ENCODE data around the gene CERK.
"Not testable (repeated sequence)": the region's sequence is repeated elsewhere in the genome, so short reads cannot be mapped to it uniquely, and the experiment has no call there.

Gene CERK

GRCh38 chr22:46650078-46650810, 87.8 kb downstream of the CERK start:
- DNase-seq (ENCODE audit: low spot score) (no peak), FAIRE-seq (peak; percentile 62)

GRCh38 chr22:46649141-46650077, 88.6 kb downstream of the CERK start:
- DNase-seq (ENCODE audit: low spot score) (no peak), FAIRE-seq (no peak)

DNA sequence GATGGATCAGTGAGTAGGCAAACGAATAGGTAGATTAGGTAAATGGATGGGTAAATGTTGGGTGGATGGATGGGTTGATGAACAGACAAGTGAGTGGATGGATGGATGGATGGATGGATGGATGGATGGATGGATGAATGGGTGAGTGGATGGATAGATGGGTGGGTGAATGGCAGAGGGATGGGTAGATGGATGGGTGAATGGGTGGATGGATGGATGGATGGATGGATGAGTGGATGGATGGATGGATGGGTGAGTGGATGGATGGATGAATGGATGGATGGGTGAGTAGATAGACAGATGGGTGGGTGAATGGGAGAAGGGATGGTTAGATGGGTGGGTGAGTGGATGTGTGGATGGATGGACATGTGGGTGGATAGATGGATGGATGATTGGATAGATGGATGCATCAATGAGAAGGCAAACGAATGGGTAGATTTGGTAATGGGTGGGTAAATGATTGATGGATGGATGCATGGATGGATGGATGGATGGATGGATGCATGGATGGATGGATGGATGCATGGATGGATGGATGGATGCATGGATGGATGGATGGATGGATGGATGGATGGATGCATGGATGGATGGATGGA, 89.7 kb downstream of the CERK start:
- not testable (repeated sequence) for DNase-seq (ENCODE audit: low spot score)
- FAIRE-seq, result peak; percentile 53

- FAIRE-seq, result no peak
- no peak for DNase-seq (ENCODE audit: low spot score)
Measured at GRCh38 chr22:46646531-46647215, 91.4 kb downstream of the CERK start.

GRCh38 chr22:46642840-46643480, 95.1 kb downstream of the CERK start:
- peak; percentile 94 for FAIRE-seq

DNA sequence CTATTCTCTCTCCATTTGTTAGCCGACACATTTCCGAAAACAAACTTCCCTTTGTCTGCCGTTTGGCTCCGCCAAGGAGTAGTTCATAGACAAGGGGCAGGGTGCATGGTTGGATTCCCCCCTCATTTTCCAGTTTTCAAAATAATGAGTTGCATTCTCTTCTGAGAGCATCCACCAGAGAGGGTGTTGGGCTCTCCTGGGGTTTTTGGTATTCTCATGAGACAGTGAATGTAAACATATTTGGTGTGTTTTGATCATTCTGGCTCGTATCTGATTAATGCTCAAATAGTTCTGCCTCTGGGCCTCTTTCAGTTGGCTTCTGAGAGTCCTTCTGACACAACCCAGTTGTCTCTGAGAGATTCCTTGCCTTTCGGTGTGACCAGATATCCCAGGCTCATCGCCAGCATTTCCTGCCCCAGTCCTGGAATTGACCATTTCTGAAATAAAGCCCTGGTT, 96.2 kb downstream of the CERK start:
- no peak for DNase-seq (ENCODE audit: low spot score)
- no peak for FAIRE-seq

More at GRCh38 chr22:46642840-46643480, 95.1 kb downstream of the CERK start:
- not testable (repeated sequence) for DNase-seq (ENCODE audit: low spot score)

DNA sequence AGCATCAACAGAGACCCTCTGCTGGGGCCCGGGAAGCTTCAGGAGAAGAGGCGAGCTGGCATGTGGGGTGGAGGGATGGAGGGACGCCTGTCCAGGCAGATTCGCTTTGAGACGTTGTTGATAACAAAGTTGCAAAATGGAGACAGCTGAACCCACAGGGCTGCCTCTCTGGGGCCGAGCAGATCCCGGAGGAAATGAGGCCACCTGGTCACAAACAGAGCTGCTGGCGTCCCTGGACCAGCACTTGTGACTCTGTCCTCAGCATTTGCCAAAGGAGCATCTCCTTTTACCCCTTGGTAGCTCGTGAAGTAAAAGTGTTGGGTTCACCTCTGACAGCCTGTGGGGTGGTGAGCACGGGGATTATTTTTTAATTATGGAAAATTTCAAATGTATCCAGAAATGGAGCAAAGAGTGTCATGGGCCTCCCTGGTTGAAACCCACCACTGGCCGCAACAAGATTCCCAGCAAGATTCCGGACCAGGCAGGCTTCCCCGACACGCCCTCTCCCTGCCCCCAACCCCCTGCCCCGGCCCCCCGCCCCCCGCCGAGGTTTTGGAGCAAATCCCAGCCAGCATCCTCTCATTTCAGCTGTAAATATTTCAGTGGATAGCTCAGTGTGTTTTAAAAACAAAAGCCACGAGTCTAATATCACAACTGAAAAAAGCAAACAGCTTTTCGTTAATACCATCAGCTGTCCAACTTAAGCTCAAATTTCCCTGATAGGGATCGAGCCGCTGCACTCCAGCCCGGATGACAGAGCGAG, 97.6 kb downstream of the CERK start:
- no peak for FAIRE-seq
- no peak for DNase-seq (ENCODE audit: low spot score)

- no peak for DNase-seq (ENCODE audit: low spot score)
- no peak for FAIRE-seq
Measured at GRCh38 chr22:46639843-46640242, 98.2 kb downstream of the CERK start.

- DNase-seq (ENCODE audit: low spot score) (no peak), FAIRE-seq (peak; percentile 95)
Measured at GRCh38 chr22:46638601-46639431, 99.2 kb downstream of the CERK start.

DNA sequence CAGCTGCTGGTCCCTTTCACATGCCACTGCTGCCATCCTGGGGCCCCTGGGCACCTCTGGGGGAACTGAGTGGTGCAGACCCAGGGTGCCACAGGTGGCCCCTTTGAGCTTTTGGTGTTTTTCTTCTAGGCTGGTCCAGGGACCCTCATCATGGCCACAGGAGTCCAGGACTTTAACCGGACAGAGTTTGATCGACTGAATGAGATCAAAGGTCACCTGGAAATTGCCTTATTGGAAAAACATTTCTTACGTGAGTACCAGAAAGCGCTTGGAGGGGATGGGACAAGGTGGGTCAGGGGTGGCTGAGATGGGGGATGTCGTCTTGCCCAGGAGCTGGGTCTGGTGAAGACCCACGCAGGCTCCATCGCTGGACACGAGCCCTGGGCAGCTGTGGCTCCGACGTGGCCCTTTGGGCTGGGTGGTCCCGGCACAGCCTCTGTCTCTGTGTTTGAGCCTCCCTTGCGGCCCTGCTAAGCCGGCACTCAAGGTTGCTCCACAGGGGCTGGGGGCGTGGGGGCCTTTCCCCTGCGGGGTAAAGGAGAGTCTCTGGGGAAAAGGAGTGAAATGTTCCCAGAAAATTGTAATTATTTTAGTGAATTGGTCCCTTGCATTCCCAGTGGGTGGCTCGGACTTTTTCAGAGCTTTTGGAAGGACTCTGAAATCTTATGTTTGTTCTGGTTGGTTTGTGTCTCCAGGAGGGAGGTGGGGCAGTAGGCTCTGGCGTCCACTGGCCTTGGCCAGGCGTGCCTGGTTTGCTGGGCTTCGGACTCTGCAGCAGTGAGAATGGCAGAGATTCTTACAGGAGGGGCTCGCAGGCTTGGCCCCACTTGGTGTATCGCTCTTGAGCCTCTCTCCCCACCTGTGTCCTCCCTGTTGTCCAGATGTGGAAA, 100.1 kb downstream of the CERK start:
- FAIRE-seq (no peak), DNase-seq (ENCODE audit: low spot score) (no peak)

- FAIRE-seq (no peak), DNase-seq (ENCODE audit: low spot score) (no peak)
Measured at GRCh38 chr22:46636221-46637002, 101.6 kb downstream of the CERK start.

DNA sequence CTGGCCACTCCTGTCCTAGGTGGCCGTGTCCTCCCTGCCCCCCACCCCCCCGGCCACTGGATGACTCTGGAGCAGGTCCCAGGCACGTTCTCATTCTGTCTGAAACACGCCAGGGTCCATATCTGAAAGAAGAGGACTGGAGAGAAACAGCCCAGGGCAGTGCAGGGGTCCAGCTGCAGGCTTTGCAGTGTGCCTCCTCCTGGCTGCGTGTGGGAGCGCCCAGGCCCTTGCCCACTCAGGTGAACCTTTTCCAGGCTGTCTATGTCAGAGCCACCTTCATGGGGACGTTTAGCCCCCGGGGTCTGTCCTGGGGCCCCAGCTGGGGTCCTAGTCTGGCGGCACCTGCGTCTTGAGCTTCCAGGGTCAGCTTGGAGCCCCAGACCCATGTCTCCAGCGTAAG, 102.3 kb downstream of the CERK start:
- FAIRE-seq, result no peak

GRCh38 chr22:46634973-46635685, 102.9 kb downstream of the CERK start:
- not testable (repeated sequence) for DNase-seq (ENCODE audit: low spot score)
- FAIRE-seq, result peak; percentile 83

More for the DNA sequence above, 102.3 kb downstream of the CERK start:
- DNase-seq (ENCODE audit: low spot score), result no peak
